CD8-positive, alpha-beta memory T cell (primary cell): ENCODE results near the gene ZNF10. TPM values are rescaled to one million over a fixed set of nuclear protein-coding genes. Genes with fewer than 3 reads are reported as not detected.

Source experiments
- CTCF ChIA-PET: fragments of 350-600 bp; sonication (Branson Sonifier 250); formaldehyde crosslinking; loops from one replicate; lab custom pipeline; 2021; ENCODE audit warnings: antibody characterized with exemption; lab: Charles Lee
- POLR2A ChIA-PET: fragments of 350-600 bp; sonication (Branson Sonifier 250); formaldehyde crosslinking; loops from one replicate; lab custom pipeline; 2021; ENCODE audit warnings: antibody characterized with exemption; lab: Charles Lee
- DNase-seq, 5 donors: peaks; one replicate each; pipeline versions ENCODE4 v3.0.0 to v3.0.0-alpha.2; 2020 to 2022; ENCODE audit warnings: mixed read lengths in 1 of 5
- H3K27ac ChIP-seq: one replicate; pipeline ENCODE4 v1.7.0; 2013; ENCODE audit warnings: low read depth, mild to moderate bottlenecking, low read length, moderate library complexity
- H3K27me3 ChIP-seq: 2 replicates; pipeline ENCODE4 v1.7.0; 2013; ENCODE audit warnings: low read length, mild to moderate bottlenecking; ENCODE audit not compliant: insufficient read depth, poor library complexity, severe bottlenecking
- H3K36me3 ChIP-seq: 2 replicates; pipeline ENCODE4 v1.7.0; 2013; ENCODE audit warnings: mild to moderate bottlenecking, low read length, moderate library complexity; ENCODE audit not compliant: insufficient read depth
- H3K4me1 ChIP-seq: 2 replicates; pipeline ENCODE4 v1.7.0; 2013; ENCODE audit warnings: mild to moderate bottlenecking, low read length, moderate library complexity; ENCODE audit not compliant: insufficient read depth
- H3K4me3 ChIP-seq: 2 replicates; pipeline ENCODE4 v1.7.0; 2013; ENCODE audit warnings: mild to moderate bottlenecking, low read length
- H3K9me3 ChIP-seq: 2 replicates; pipeline ENCODE4 v1.7.0; 2013; ENCODE audit warnings: mild to moderate bottlenecking, low read length
- H3K27ac Mint-ChIP-seq, 8 donors: one replicate each; pipeline ENCODE4 v1.8.0; 2020 to 2021; ENCODE audit warnings: mixed read lengths in 8 of 8, mild to moderate bottlenecking in 6 of 8, inconsistent platforms in 3 of 8, moderate library complexity in 3 of 8
- H3K27me3 Mint-ChIP-seq, 2 donors: one replicate each; pipeline ENCODE4 v1.8.0; 2020 to 2021; ENCODE audit warnings: mixed read lengths in 2 of 2, mild to moderate bottlenecking in 1 of 2, moderate library complexity in 1 of 2
- H3K36me3 Mint-ChIP-seq, 3 donors: one replicate each; pipeline ENCODE4 v1.8.0; 2020 to 2021; ENCODE audit warnings: mixed read lengths in 3 of 3, inconsistent platforms in 1 of 3, mild to moderate bottlenecking in 1 of 3
- H3K4me1 Mint-ChIP-seq, 3 donors: one replicate each; pipeline ENCODE4 v1.8.0; 2020 to 2021; ENCODE audit warnings: mixed read lengths in 3 of 3, inconsistent platforms in 1 of 3, mild to moderate bottlenecking in 1 of 3
- H3K4me3 Mint-ChIP-seq, 7 donors: one replicate each; pipeline ENCODE4 v1.8.0; 2020 to 2021; ENCODE audit warnings: mixed read lengths in 7 of 7, mild to moderate bottlenecking in 6 of 7, moderate library complexity in 4 of 7, inconsistent platforms in 2 of 7
- H3K9me3 Mint-ChIP-seq, 5 donors: one replicate each; pipeline ENCODE4 v1.8.0; 2020 to 2022; ENCODE audit warnings: mixed read lengths in 5 of 5, mild to moderate bottlenecking in 3 of 5, moderate library complexity in 2 of 5, inconsistent platforms in 1 of 5
- polyA plus RNA-seq: library from polyadenylated mRNA; unstranded; fragments of 300-500 nt; fragmentation: Illumina TruSeq; gene quantifications from one replicate; pipeline ENCODE4 v1.2.3, GENCODE V29; 2021
- total RNA-seq, 2 experiments: library from RNA; stranded (reverse); gene quantifications; one replicate each; pipeline ENCODE4 v1.2.3, GENCODE V29; 2021

Gene ZNF10
- total RNA-seq (1 to 10 TPM; 4.5 to 5.6 TPM), polyA plus RNA-seq (13.6 TPM)

GRCh38 chr12:133130038-133130807, at the start of gene ZNF10, which contains the start of gene ZNF891:
TSS of gene ZNF10 (plus strand) at chr12:133130627. CDS start at chr12:133144493, 13,866 bp downstream.
TSS of gene ZNF891 (minus strand) at chr12:133130274. CDS start at chr12:133121918, 8,356 bp downstream.
- Histone ChIP-seq H3K9me3 (peaks cover 25% of the 10 kb centered on the region), H3K4me1 (peaks cover 9% of the 10 kb centered on the region), H3K27ac (peak within 1 kb of the TSS; percentile 94), H3K4me3 (peak within 1 kb of the TSS; percentile 73), H3K27me3 (no peaks in the 10 kb centered on the region), H3K36me3 (peaks cover 7% of the 10 kb centered on the region)
- peak within 1 kb of the TSS; percentile 97 to 100 (median 99) for H3K27ac Mint-ChIP-seq
- peaks cover 24 to 74% (median 74%) of the 10 kb centered on the region in 3 donors for H3K36me3 Mint-ChIP-seq
- H3K4me1 Mint-ChIP-seq: peaks cover 19 to 27% (median 25%) of the 10 kb centered on the region in 3 donors
- ChIA-PET CTCF (interaction anchor here (0.9 to 2.5 kb wide), 3 partner anchors 49 to 51 kb away, joined by 3 to 6 read pairs (median 5); partner anchors contain the start of gene ZNF268), POLR2A (interaction anchor here (0.5 to 2.1 kb wide), 6 partner anchors 30 to 243 kb away, joined by 3 to 10 read pairs (median 4); partner anchors contain the start of genes CHFR and ZNF84)
- DNase-seq: peak; percentile 95 to 98 (median 97)
- peak within 1 kb of the TSS; percentile 91 to 98 (median 97) for H3K4me3 Mint-ChIP-seq
- H3K9me3 Mint-ChIP-seq: peaks cover 54 to 87% (median 71%) of the 10 kb centered on the region in 5 donors
- peaks cover 0 to 5% of the 10 kb centered on the region in 2 donors for H3K27me3 Mint-ChIP-seq

GRCh38 chr12:133081159-133081780, 49.2 kb upstream of the ZNF10 start:
- H3K9me3 Mint-ChIP-seq: peaks cover 46 to 75% (median 74%) of the 10 kb centered on the region in 5 donors
- Histone ChIP-seq H3K27ac (peak overlapping the region; percentile 97), H3K27me3 (no peaks in the 10 kb centered on the region), H3K36me3 (peaks cover 34% of the 10 kb centered on the region), H3K4me1 (peaks cover 18% of the 10 kb centered on the region), H3K9me3 (peaks cover 58% of the 10 kb centered on the region), H3K4me3 (peak overlapping the region; percentile 94)
- H3K4me1 Mint-ChIP-seq: peaks cover 11 to 19% (median 17%) of the 10 kb centered on the region in 3 donors
- no peak for DNase-seq
- peaks cover 30 to 63% (median 56%) of the 10 kb centered on the region in 3 donors for H3K36me3 Mint-ChIP-seq
- H3K27me3 Mint-ChIP-seq: no peaks in the 10 kb centered on the region
- ChIA-PET POLR2A (interaction anchor here (1.2 kb wide), 1 partner anchor 49 kb away, joined by 7 read pairs; the partner anchor contains the start of genes ZNF10 and ZNF891), CTCF (interaction anchor here (1.2 to 2.5 kb wide), 2 partner anchors 49 to 100 kb away, joined by 5 to 12 read pairs; partner anchors contain the start of genes ZNF10, ZNF268 and ZNF891)
- H3K27ac Mint-ChIP-seq: peak overlapping the region in 3 of 8 donors; percentile 34 to 79 (median 52)
- H3K4me3 Mint-ChIP-seq: peak overlapping the region in 1 of 7 donors; percentile 41

- H3K9me3 ChIP-seq: peaks cover 56% of the 10 kb centered on the region
Observed at GRCh38 chr12:133083345-133083744, 47.1 kb upstream of the ZNF10 start.

GRCh38 chr12:133105620-133106019, 24.8 kb upstream of the ZNF10 start:
- Mint-ChIP-seq H3K4me3 (no peak overlapping the region), H3K4me1 (no peaks in the 10 kb centered on the region), H3K27me3 (peaks cover 0 to 1% of the 10 kb centered on the region in 2 donors), H3K9me3 (peaks cover 65 to 98% (median 96%) of the 10 kb centered on the region in 5 donors), H3K36me3 (peaks cover 34 to 89% (median 88%) of the 10 kb centered on the region in 3 donors), H3K27ac (no peak overlapping the region)
- Histone ChIP-seq H3K27ac (no peak overlapping the region), H3K36me3 (peaks cover 58% of the 10 kb centered on the region), H3K4me3 (peak overlapping the region; percentile 23), H3K4me1 (no peaks in the 10 kb centered on the region), H3K27me3 (no peaks in the 10 kb centered on the region), H3K9me3 (peaks cover 91% of the 10 kb centered on the region)
- ChIA-PET CTCF (no interaction called here), POLR2A (no interaction called here)
- DNase-seq: no peak

More at GRCh38 chr12:133083345-133083744, 47.1 kb upstream of the ZNF10 start:
- H3K9me3 Mint-ChIP-seq: peaks cover 45 to 75% (median 71%) of the 10 kb centered on the region in 5 donors
- Histone ChIP-seq H3K4me3 (no peak overlapping the region), H3K27me3 (no peaks in the 10 kb centered on the region), H3K36me3 (peaks cover 38% of the 10 kb centered on the region), H3K4me1 (peaks cover 18% of the 10 kb centered on the region), H3K27ac (no peak overlapping the region)
- H3K36me3 Mint-ChIP-seq: peaks cover 39 to 75% (median 71%) of the 10 kb centered on the region in 3 donors
- peak overlapping the region in 1 of 8 donors; percentile 13 for H3K27ac Mint-ChIP-seq
- H3K27me3 Mint-ChIP-seq: no peaks in the 10 kb centered on the region
- ChIA-PET POLR2A (no interaction called here), CTCF (no interaction called here)
- peak overlapping the region in 1 of 7 donors; percentile 9 for H3K4me3 Mint-ChIP-seq
- peaks cover 11 to 22% (median 17%) of the 10 kb centered on the region in 3 donors for H3K4me1 Mint-ChIP-seq
- no peak for DNase-seq

GRCh38 chr12:133106253-133106652, 24.2 kb upstream of the ZNF10 start:
- Histone ChIP-seq H3K36me3 (peaks cover 53% of the 10 kb centered on the region), H3K27ac (no peak overlapping the region), H3K9me3 (peaks cover 92% of the 10 kb centered on the region), H3K27me3 (no peaks in the 10 kb centered on the region), H3K4me3 (peak overlapping the region; percentile 23), H3K4me1 (no peaks in the 10 kb centered on the region)
- Mint-ChIP-seq H3K4me1 (no peaks in the 10 kb centered on the region), H3K27me3 (peaks cover 0 to 1% of the 10 kb centered on the region in 2 donors), H3K27ac (no peak overlapping the region), H3K9me3 (peaks cover 60 to 98% (median 97%) of the 10 kb centered on the region in 5 donors), H3K4me3 (no peak overlapping the region), H3K36me3 (peaks cover 29 to 88% (median 87%) of the 10 kb centered on the region in 3 donors)
- DNase-seq: no peak
- CTCF ChIA-PET: no interaction called here
- POLR2A ChIA-PET: no interaction called here

GRCh38 chr12:133107121-133107520, 23.3 kb upstream of the ZNF10 start:
- no peak overlapping the region for H3K4me3 Mint-ChIP-seq
- no peak overlapping the region for H3K27ac Mint-ChIP-seq
- Histone ChIP-seq H3K27me3 (no peaks in the 10 kb centered on the region), H3K27ac (no peak overlapping the region), H3K4me1 (no peaks in the 10 kb centered on the region), H3K4me3 (peak overlapping the region; percentile 18), H3K9me3 (peaks cover 85% of the 10 kb centered on the region), H3K36me3 (peaks cover 44% of the 10 kb centered on the region)
- ChIA-PET CTCF (no interaction called here), POLR2A (no interaction called here)
- H3K9me3 Mint-ChIP-seq: peaks cover 58 to 98% (median 97%) of the 10 kb centered on the region in 5 donors
- no peak for DNase-seq
- H3K4me1 Mint-ChIP-seq: no peaks in the 10 kb centered on the region
- H3K27me3 Mint-ChIP-seq: peaks cover 0 to 1% of the 10 kb centered on the region in 2 donors
- peaks cover 25 to 87% (median 82%) of the 10 kb centered on the region in 3 donors for H3K36me3 Mint-ChIP-seq

GRCh38 chr12:133108150-133108549, 22.3 kb upstream of the ZNF10 start:
- H3K27ac ChIP-seq: no peak overlapping the region
- H3K4me3 ChIP-seq: peak overlapping the region; percentile 26
- H3K9me3 ChIP-seq: peaks cover 76% of the 10 kb centered on the region
- Mint-ChIP-seq H3K4me1 (no peaks in the 10 kb centered on the region), H3K36me3 (peaks cover 22 to 82% (median 78%) of the 10 kb centered on the region in 3 donors), H3K9me3 (peaks cover 62 to 96% (median 96%) of the 10 kb centered on the region in 5 donors), H3K27ac (no peak overlapping the region), H3K4me3 (no peak overlapping the region), H3K27me3 (peaks cover 0 to 1% of the 10 kb centered on the region in 2 donors)
- H3K27me3 ChIP-seq: no peaks in the 10 kb centered on the region
- no peak for DNase-seq
- ChIA-PET CTCF (no interaction called here), POLR2A (no interaction called here)
- no peaks in the 10 kb centered on the region for H3K4me1 ChIP-seq
- peaks cover 38% of the 10 kb centered on the region for H3K36me3 ChIP-seq
